GM12873 (cell line): ENCODE results near the gene ABCC11.

Experiments used
- TF ChIP-seq, protein P1 (sequence below): IDR thresholded peaks from 2 replicates; pipeline ENCODE4 v1.5.1; 2012; ENCODE audit warnings: low read depth, mild to moderate bottlenecking, moderate library complexity, low read length, control low read depth; ENCODE audit not compliant: insufficient read depth; ENCODE audit errors: missing control alignments

ABCC11 gene

DNA sequence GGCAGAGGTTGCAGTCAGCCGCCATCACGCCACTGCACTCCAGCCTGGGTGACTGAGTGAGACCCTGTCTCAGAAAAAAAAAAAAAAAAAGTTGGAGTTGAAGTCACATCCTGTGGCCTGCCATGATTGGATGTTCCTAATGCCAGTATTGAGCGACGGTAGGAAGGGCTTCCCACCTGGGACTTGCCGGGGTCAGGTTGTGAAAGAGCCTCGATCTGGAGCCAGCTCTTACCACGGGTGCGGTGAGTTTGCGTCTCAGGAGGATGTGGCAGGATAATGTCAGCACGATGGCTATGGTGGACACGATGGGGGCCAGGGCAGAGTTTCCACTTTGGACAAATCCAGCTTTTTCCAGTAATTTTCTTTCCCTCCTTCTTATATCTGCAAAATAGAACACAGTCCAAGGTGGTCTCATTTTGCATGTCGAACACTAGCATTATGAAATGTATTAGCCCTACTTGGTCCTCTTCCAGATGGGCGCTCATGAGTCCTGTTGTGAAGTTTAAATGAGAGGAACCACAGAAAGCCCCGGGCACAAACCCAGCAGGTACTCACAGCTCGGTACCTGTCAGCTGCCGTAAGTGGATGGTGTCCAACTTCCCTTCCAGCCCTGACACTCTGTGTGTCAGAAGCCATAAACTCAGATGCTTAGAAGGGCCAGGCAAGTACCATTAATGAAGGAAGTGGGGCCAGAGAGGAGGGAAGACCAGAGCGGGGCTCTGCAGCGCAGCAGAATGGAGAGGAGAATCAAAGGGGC is 113.7 kb downstream of the ABCC11 start:
- TF ChIP-seq, protein P1, sequence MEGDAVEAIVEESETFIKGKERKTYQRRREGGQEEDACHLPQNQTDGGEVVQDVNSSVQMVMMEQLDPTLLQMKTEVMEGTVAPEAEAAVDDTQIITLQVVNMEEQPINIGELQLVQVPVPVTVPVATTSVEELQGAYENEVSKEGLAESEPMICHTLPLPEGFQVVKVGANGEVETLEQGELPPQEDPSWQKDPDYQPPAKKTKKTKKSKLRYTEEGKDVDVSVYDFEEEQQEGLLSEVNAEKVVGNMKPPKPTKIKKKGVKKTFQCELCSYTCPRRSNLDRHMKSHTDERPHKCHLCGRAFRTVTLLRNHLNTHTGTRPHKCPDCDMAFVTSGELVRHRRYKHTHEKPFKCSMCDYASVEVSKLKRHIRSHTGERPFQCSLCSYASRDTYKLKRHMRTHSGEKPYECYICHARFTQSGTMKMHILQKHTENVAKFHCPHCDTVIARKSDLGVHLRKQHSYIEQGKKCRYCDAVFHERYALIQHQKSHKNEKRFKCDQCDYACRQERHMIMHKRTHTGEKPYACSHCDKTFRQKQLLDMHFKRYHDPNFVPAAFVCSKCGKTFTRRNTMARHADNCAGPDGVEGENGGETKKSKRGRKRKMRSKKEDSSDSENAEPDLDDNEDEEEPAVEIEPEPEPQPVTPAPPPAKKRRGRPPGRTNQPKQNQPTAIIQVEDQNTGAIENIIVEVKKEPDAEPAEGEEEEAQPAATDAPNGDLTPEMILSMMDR: no peak

DNA sequence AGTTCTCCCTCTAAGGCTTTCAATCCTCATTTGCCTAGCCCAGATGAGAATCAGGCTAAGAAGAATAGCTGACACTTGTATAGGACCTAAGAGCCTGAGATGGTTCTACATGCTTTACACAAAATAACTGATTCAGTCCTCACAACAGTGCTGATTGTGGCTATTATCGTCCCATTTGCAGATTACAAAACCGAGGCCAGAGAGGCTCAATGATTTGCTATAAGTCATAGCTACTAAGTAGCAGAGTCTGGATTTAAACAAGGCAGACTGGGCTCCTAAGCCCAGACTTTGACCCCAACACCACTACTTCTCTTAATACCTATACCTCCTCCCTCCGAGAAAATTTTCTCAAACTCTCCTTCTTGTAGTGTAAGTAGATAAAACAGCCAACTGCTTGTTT is 114.6 kb downstream of the ABCC11 start:
- TF ChIP-seq, protein P1: no peak

DNA sequence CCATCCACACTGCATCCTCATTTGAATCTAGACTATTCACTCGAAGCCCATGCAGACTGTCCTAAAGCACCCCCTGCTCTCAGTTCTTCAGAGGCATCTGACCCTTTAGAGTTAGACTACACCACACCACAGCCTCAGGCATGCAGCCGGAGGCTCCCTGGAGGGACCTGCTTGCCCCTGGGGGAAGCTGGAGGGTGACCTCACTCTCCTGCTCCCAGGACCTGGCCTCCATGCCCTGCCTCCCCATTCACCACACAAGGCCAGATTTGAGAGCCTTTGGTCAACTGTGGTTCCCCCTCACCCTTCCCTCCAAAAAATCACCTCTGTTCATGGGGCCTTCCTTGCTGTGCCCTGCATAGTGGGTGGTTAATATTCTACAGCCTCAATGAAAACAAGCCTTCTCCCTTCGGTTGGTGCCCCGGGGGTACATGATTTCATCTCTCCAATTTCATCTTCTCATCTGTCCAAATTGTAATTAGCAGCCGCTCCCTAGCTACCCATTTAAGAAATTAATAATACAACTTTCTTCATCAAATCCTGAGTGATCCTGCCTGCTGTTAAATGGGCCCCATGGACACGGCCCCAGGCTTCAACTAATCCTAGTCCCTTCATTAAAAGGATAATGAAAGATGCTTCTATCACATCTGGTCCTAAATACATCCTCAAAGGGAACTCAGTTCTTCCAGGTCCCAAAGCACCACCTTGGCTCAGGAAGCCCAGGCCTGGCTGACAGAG is 116.0 kb downstream of the ABCC11 start:
- TF ChIP-seq, protein P1: no peak

DNA sequence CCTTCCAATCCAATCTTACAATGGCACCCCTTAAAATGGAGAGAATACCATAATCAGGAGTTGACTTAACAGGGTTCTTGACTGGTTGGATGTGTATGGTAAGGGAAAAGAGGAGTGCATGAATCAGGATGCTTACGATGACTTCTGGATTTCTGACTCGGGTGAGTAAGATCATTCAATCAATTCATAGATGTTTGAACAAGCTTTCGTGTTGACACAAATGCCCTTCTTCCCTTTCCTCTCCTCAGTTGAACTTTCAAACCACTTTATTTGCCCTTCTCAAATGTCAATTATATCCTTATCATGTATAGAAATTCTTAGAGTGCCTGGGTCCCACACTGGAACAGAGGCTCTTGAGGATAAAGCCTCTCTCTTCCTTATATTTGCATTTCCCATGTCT is 117.4 kb downstream of the ABCC11 start:
- TF ChIP-seq, protein P1: no peak

DNA sequence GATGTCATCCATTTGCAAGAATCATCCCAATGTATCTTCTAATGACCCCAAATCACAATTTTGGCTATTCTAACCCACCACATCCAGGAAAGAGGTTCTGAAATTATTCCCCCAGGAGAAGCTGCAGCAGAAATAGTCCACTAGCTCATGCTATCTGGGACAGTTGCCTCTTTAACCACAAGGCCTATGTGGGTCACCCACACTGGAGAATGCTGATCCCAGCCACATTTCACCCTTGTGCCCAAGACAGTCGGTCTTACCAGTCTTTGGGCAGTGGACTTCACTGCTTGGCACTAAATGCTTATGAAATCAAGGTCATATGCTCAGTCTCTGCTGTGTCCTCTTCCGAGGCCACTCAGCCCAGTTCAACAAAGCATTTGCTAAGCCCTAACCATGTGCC is 118.6 kb downstream of the ABCC11 start:
- TF ChIP-seq, protein P1: no peak

DNA sequence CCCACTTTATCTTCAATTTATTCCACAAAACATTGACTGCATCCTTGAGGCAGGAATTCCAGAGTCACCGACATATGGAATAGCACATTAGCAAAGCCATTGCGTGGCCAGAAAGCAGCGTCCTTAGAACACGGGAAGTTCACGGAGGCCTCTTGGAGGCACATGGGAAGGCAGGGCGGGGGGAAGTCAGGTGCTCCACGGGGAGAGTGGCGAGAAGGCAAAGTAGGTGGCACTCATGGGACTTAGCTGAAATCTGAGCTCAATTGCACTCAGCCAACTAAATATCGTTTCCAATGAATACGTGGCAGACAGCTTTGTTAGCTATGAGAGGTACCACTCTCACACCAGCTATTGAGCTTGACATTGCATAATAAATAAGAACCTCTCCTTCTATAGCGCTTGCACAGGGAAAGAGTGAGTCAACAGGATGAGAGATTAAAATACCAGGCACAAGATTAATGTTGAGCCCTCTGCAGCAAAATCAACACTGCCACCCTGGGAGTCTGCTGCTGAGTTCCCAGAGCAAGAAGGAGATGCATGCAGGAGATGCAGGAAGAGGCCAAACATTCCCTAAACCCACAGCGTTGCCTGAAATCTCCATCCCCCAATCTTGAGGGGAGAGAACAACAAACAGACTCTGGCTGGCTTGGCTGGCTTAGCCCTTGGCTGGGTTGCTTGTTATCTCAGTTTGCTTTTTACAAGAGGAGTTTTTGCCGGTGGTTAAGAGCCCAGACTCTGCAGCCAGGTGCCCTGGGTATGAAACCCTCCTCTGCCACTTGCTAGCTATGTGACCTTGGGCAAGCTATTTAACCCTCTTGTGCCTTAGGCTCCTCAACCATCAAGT is 120.3 kb downstream of the ABCC11 start:
- TF ChIP-seq, protein P1: no peak

DNA sequence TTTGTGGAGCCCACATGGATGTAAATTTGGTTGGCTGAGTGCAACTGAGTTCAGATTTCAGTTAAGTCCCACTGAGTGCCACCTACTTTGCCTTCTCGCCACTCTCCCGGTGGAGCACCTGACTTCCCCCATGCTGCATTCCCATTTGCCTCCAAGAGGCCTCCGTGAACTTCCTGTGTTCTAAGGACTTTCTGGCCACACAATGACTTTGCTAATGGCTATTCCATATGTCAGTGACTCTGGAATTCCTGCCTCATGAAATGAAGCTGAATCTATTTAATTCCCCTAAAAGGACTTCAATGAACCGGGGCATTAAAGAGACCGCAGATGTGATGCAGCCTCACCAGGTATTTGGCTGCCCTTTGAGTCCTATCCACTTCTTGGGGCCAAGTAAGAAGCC is 121.5 kb downstream of the ABCC11 start:
- TF ChIP-seq, protein P1: no peak
